Measurements from ENCODE around the gene SIDT2. TPM values are rescaled to one million over a fixed set of nuclear protein-coding genes. Genes with fewer than 3 reads are reported as not detected.
A peak's percentile ranks its signal among the peaks of the same experiment; 100 is the strongest.

SIDT2 gene
- total RNA-seq, 4 donors from 2014 or later: 31.8 to 54.5 (median 42.3) TPM

- DNase-seq: peak; percentile 33 to 51
- intact Hi-C loops (cut with DNase I): no loop called here
- peaks cover 17 to 40% of the 10 kb centered on the region in 2 donors for H3K4me1 ChIP-seq
- no peaks in the 10 kb centered on the region for H3K9me3 ChIP-seq
- 80 to 84% methylated on average over 15 to 16 of the region's 17 CpGs for WGBS, 2 donors
- H3K4me3 ChIP-seq (replicated peaks in 1 of 3): no peak overlapping the region
- peaks cover 10 to 12% of the 10 kb centered on the region in 2 donors for H3K36me3 ChIP-seq
- H3K27ac ChIP-seq: peak overlapping the region in 2 of 3 donors; percentile 57 to 62
- no peaks in the 10 kb centered on the region for H3K27me3 ChIP-seq
- no peak for TF ChIP-seq POLR2A (IDR thresholded peaks at IDR 0.05)
- TF ChIP-seq CTCF (IDR thresholded peaks at IDR 0.05): peak in 4 of 6 experiments; percentile 12 to 43 (median 36)
Observed at GRCh38 chr11:117197516-117198456, 19.2 kb downstream of the SIDT2 start.

GRCh38 chr11:117198613-117199012, 20.1 kb downstream of the SIDT2 start:
- Histone ChIP-seq H3K36me3 (peaks cover 6 to 7% of the 10 kb centered on the region in 2 donors), H3K9me3 (no peaks in the 10 kb centered on the region), H3K27ac (peak overlapping the region; percentile 52 to 62 (median 57)), H3K4me3 (replicated peaks in 1 of 3) (no peak overlapping the region), H3K4me1 (peaks cover 17 to 43% of the 10 kb centered on the region in 2 donors), H3K27me3 (no peaks in the 10 kb centered on the region)
- DNase-seq: no peak
- intact Hi-C loops (cut with DNase I): no loop called here
- no peak for TF ChIP-seq CTCF (IDR thresholded peaks at IDR 0.05)
- no peak for TF ChIP-seq POLR2A (IDR thresholded peaks at IDR 0.05)
- 69 to 72% methylated on average over 3 to 4 of the region's 4 CpGs for WGBS, 2 donors

GRCh38 chr11:117199053-117199915, 20.7 kb downstream of the SIDT2 start, which contains the start of gene TAGLN:
Gene TAGLN (plus strand): TSS chr11:117199370. CDS start chr11:117203014, 3,644 bp downstream.
- 8 to 37% methylated on average over 21 to 28 of the region's 34 CpGs for WGBS, 2 donors
- Histone ChIP-seq H3K27ac (peak within 1 kb of the TSS; percentile 57 to 81 (median 71)), H3K4me1 (peaks cover 17 to 50% of the 10 kb centered on the region in 2 donors), H3K36me3 (peaks cover under 1 to 7% of the 10 kb centered on the region in 2 donors), H3K4me3 (replicated peaks in 1 of 3) (peak within 1 kb of the TSS in 1 of 3 donors; percentile 30), H3K9me3 (no peaks in the 10 kb centered on the region), H3K27me3 (no peaks in the 10 kb centered on the region)
- peak; percentile 49 to 74 for DNase-seq
- TF ChIP-seq CTCF (IDR thresholded peaks at IDR 0.05): no peak
- TF ChIP-seq POLR2A (IDR thresholded peaks at IDR 0.05): peak in 1 of 2 donors; percentile 29
- intact Hi-C loops (cut with DNase I): no loop called here

GRCh38 chr11:117199916-117200812, 21.6 kb downstream of the SIDT2 start:
- H3K27me3 ChIP-seq: no peaks in the 10 kb centered on the region
- H3K4me1 ChIP-seq: peaks cover 21 to 59% of the 10 kb centered on the region in 2 donors
- TF ChIP-seq CTCF (IDR thresholded peaks at IDR 0.05) (no peak), POLR2A (IDR thresholded peaks at IDR 0.05) (no peak)
- DNase-seq: no peak
- H3K9me3 ChIP-seq: no peaks in the 10 kb centered on the region
- intact Hi-C loops (cut with DNase I): no loop called here
- WGBS, 2 donors: 56 to 66% methylated on average over 6 to 11 of the region's 13 CpGs
- peak overlapping the region in 1 of 3 donors; percentile 30 for H3K4me3 ChIP-seq (replicated peaks in 1 of 3)
- peaks cover under 1 to 7% of the 10 kb centered on the region in 2 donors for H3K36me3 ChIP-seq
- peak overlapping the region; percentile 57 to 81 (median 71) for H3K27ac ChIP-seq
